ENCODE measurements around the gene CNTD1. TPM values are rescaled to one million over a fixed set of nuclear protein-coding genes. Genes with fewer than 3 reads are reported as not detected.

The CNTD1 gene
- total RNA-seq, 1 experiment from 2014 or later: 0.13 TPM

DNA sequence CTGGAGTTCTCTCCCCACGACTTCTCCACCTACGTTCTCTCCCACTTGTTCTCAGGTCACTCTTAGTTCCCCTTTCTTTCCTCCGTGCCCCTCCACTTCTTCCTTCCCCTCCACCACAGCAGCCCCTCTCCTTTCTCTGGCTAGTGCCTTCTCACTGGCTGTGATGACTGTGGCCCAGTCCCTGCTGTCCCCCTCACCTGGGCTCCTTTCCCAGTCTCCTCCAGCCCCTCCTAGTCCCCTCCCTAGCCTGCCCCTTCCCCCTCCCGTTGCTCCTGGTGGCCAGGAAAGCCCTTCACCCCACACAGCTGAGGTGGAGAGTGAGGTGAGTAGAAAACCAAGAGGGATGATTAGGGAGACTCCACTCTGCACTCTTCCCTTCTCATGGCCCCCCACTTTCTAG lies 3.6 kb upstream of the CNTD1 start:
- ChIA-PET POLR2A (no interaction called here), CTCF (no interaction called here)
- intact Hi-C loops (cut with micrococcal nuclease; ENCODE audit: unreplicated experiment) (no loop called here), in situ Hi-C loops (cut with HindIII; ENCODE audit: low pct_unique_long_range_greater_than_20kb, low sequenced_read_pairs) (no loop called here)
- no TSS peak for BruUV-seq (replicated peaks)
- Histone ChIP-seq H3K27ac (ENCODE audit: low read length) (no peak overlapping the region), H3K4me1 (ENCODE audit: control insufficient read depth, insufficient read depth, low read length) (peaks cover 6% of the 10 kb centered on the region), H3K36me3 (ENCODE audit: control insufficient read depth, insufficient read depth, low read length) (no peaks in the 10 kb centered on the region), H3K27me3 (ENCODE audit: control insufficient read depth, insufficient read depth, low read length) (no peaks in the 10 kb centered on the region), H3K9me3 (ENCODE audit: control insufficient read depth, insufficient read depth, low read depth, low read length) (no peaks in the 10 kb centered on the region), H3K4me3 (ENCODE audit: low read depth in 2 of 2, low read length in 2 of 2) (no peak overlapping the region)
- no peak for ATAC-seq
- TF ChIP-seq TCF7L2 (IDR thresholded peaks at IDR 0.05; ENCODE audit: low read depth, low read length) (no peak), POLR2AphosphoS5 (IDR thresholded peaks at IDR 0.05; ENCODE audit: low read depth, low read length) (no peak), SIN3A (IDR thresholded peaks at IDR 0.05; ENCODE audit: borderline replicate concordance, insufficient read depth, low read depth, low read length) (no peak)
- TF ChIP-seq, protein P1, sequence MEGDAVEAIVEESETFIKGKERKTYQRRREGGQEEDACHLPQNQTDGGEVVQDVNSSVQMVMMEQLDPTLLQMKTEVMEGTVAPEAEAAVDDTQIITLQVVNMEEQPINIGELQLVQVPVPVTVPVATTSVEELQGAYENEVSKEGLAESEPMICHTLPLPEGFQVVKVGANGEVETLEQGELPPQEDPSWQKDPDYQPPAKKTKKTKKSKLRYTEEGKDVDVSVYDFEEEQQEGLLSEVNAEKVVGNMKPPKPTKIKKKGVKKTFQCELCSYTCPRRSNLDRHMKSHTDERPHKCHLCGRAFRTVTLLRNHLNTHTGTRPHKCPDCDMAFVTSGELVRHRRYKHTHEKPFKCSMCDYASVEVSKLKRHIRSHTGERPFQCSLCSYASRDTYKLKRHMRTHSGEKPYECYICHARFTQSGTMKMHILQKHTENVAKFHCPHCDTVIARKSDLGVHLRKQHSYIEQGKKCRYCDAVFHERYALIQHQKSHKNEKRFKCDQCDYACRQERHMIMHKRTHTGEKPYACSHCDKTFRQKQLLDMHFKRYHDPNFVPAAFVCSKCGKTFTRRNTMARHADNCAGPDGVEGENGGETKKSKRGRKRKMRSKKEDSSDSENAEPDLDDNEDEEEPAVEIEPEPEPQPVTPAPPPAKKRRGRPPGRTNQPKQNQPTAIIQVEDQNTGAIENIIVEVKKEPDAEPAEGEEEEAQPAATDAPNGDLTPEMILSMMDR (IDR thresholded peaks at IDR 0.05): no peak
- TF ChIP-seq, protein P2, sequence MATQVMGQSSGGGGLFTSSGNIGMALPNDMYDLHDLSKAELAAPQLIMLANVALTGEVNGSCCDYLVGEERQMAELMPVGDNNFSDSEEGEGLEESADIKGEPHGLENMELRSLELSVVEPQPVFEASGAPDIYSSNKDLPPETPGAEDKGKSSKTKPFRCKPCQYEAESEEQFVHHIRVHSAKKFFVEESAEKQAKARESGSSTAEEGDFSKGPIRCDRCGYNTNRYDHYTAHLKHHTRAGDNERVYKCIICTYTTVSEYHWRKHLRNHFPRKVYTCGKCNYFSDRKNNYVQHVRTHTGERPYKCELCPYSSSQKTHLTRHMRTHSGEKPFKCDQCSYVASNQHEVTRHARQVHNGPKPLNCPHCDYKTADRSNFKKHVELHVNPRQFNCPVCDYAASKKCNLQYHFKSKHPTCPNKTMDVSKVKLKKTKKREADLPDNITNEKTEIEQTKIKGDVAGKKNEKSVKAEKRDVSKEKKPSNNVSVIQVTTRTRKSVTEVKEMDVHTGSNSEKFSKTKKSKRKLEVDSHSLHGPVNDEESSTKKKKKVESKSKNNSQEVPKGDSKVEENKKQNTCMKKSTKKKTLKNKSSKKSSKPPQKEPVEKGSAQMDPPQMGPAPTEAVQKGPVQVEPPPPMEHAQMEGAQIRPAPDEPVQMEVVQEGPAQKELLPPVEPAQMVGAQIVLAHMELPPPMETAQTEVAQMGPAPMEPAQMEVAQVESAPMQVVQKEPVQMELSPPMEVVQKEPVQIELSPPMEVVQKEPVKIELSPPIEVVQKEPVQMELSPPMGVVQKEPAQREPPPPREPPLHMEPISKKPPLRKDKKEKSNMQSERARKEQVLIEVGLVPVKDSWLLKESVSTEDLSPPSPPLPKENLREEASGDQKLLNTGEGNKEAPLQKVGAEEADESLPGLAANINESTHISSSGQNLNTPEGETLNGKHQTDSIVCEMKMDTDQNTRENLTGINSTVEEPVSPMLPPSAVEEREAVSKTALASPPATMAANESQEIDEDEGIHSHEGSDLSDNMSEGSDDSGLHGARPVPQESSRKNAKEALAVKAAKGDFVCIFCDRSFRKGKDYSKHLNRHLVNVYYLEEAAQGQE (IDR thresholded peaks at IDR 0.05; ENCODE audit: insufficient read depth in 1 of 2, low read depth in 2 of 2, low read length in 1 of 2): no peak
- no peak for DNase-seq (ENCODE audit: low read depth, low spot score)

DNA sequence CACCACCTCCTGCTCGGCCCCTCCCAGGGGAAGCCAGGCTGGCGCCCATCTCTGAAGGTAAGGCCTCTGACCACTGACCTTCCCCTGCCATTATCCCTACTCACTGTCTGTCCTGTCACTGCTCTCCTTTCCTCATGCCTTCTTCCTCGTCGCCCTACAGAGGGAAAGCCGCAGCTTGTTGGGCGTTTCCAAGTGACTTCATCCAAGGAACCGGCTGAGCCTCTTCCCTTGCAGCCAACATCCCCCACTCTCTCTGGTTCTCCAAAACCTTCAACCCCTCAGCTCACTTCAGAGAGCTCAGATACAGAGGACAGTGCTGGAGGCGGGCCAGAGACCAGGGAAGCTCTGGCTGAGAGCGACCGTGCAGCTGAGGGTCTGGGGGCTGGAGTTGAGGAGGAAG lies 3.2 kb upstream of the CNTD1 start:
- POLR2A ChIA-PET: no interaction called here
- H3K4me1 ChIP-seq (ENCODE audit: control insufficient read depth, insufficient read depth, low read length): peaks cover 6% of the 10 kb centered on the region
- in situ Hi-C loops (cut with HindIII; ENCODE audit: low pct_unique_long_range_greater_than_20kb, low sequenced_read_pairs) (no loop called here), intact Hi-C loops (cut with micrococcal nuclease; ENCODE audit: unreplicated experiment) (no loop called here)
- no peaks in the 10 kb centered on the region for H3K36me3 ChIP-seq (ENCODE audit: control insufficient read depth, insufficient read depth, low read length)
- H3K27ac ChIP-seq (ENCODE audit: low read length): no peak overlapping the region
- DNase-seq (ENCODE audit: low read depth, low spot score) (no peak), ATAC-seq (no peak)
- no peaks in the 10 kb centered on the region for H3K9me3 ChIP-seq (ENCODE audit: control insufficient read depth, insufficient read depth, low read depth, low read length)
- H3K4me3 ChIP-seq (ENCODE audit: low read depth in 2 of 2, low read length in 2 of 2): no peak overlapping the region
- no TSS peak for BruUV-seq (replicated peaks)
- TF ChIP-seq TCF7L2 (IDR thresholded peaks at IDR 0.05; ENCODE audit: low read depth, low read length): no peak
- TF ChIP-seq, protein P2 (IDR thresholded peaks at IDR 0.05; ENCODE audit: insufficient read depth in 1 of 2, low read depth in 2 of 2, low read length in 1 of 2): no peak
- TF ChIP-seq SIN3A (IDR thresholded peaks at IDR 0.05; ENCODE audit: borderline replicate concordance, insufficient read depth, low read depth, low read length): no peak
- CTCF ChIA-PET: no interaction called here
- H3K27me3 ChIP-seq (ENCODE audit: control insufficient read depth, insufficient read depth, low read length): no peaks in the 10 kb centered on the region
